Adipocyte (in vitro differentiated cells): ENCODE results near the gene NEDD8.
A peak's percentile ranks its signal among the peaks of the same experiment; 100 is the strongest.
"Not testable (repeated sequence)": the region's sequence is repeated elsewhere in the genome, so short reads cannot be mapped to it uniquely, and the experiment has no call there.

Experiments
- DNase-seq: peaks from one replicate; pipeline ENCODE4 v3.0.0-alpha.2; 2015; ENCODE audit warnings: low read depth
- H3K27me3 ChIP-seq: replicated peaks from 2 replicates; pipeline ENCODE4 v1.7.0; 2013; ENCODE audit warnings: mild to moderate bottlenecking, low read length, moderate library complexity; ENCODE audit not compliant: control insufficient read depth, insufficient read depth
- H3K36me3 ChIP-seq: 2 replicates; pipeline ENCODE4 v1.7.0; 2013; ENCODE audit warnings: low read length, mild to moderate bottlenecking, moderate library complexity; ENCODE audit not compliant: control insufficient read depth, insufficient read depth, severe bottlenecking
- H3K4me1 ChIP-seq: 2 replicates; pipeline ENCODE4 v1.7.0; 2013; ENCODE audit warnings: mild to moderate bottlenecking, low read length, moderate library complexity; ENCODE audit not compliant: control insufficient read depth, insufficient read depth
- H3K4me3 ChIP-seq: 2 replicates; pipeline ENCODE4 v1.7.0; 2013; ENCODE audit warnings: mild to moderate bottlenecking, low read length, moderate library complexity
- H3K9ac ChIP-seq: 2 replicates; pipeline ENCODE4 v1.7.0; 2013; ENCODE audit warnings: mild to moderate bottlenecking, low read length, moderate library complexity
- H3K9me3 ChIP-seq: 2 replicates; pipeline ENCODE4 v1.7.0; 2013; ENCODE audit warnings: mild to moderate bottlenecking, low read length, moderate library complexity; ENCODE audit not compliant: control insufficient read depth

Gene NEDD8

DNA sequence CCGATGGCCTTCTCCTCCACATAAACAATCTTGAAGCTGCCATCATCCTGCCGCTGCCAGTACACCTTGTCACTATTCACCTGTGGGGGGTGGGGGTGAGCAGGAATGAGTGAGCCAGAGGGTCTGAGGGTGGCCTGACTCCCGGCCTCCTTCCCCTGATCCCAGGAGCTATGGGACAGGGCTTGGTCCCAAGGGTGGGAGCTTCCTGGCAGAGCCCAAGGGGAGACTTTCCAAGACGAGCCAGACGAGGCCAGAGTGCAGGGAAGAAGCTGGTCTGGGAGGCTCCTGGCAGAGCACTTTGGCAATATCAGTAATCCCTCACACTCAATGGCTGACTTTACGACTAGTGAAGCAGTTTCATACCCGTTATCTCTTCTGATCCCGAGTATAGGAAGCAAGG is 23.3 kb upstream of the NEDD8 start:
- H3K36me3 ChIP-seq: no peaks in the 10 kb centered on the region
- H3K4me3 ChIP-seq: no peak overlapping the region
- no peak for DNase-seq
- no peaks in the 10 kb centered on the region for H3K9me3 ChIP-seq
- no peaks in the 10 kb centered on the region for H3K27me3 ChIP-seq
- H3K4me1 ChIP-seq: peaks cover 16% of the 10 kb centered on the region
- H3K9ac ChIP-seq: no peak overlapping the region

DNA sequence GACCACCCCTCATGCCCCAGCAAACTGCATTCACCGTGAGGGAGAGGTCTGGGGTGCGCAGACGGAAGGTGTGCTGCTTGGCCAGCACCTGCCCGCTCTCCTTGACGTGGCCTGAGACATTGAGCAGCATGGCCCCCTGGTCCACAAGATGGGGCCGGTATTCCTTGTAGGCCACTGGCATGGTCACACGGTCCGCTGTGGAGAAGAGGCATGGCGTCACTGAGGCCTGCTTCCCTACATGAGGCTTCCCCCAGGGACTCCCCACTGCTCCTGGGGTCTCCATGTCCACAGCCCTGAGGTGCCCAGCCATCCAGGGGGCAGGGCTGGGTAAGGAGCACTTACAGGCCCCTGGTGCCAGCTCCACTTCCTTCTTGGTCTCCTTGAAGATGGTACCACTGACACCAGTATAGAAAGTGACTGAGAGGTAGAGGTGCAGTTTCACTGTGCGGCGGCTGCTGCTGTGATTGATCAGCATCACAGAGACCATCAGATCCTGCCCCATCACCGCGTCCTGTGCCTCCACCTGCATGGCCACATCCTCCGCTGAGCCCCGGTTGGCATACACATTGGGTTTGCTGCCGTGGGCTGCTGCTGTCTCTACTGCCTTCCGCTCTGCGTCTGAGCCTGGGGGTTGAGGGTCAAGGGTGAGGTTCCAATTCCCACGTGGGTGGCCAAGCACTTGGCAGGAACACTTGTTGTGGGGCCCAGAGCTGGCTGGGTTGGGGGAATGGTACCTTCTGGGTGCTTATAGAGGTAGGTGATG is 22.6 kb upstream of the NEDD8 start:
- H3K4me3 ChIP-seq: no peak overlapping the region
- H3K9ac ChIP-seq: no peak overlapping the region
- H3K36me3 ChIP-seq: no peaks in the 10 kb centered on the region
- no peaks in the 10 kb centered on the region for H3K27me3 ChIP-seq
- H3K4me1 ChIP-seq: peaks cover 16% of the 10 kb centered on the region
- DNase-seq: no peak
- no peaks in the 10 kb centered on the region for H3K9me3 ChIP-seq

DNA sequence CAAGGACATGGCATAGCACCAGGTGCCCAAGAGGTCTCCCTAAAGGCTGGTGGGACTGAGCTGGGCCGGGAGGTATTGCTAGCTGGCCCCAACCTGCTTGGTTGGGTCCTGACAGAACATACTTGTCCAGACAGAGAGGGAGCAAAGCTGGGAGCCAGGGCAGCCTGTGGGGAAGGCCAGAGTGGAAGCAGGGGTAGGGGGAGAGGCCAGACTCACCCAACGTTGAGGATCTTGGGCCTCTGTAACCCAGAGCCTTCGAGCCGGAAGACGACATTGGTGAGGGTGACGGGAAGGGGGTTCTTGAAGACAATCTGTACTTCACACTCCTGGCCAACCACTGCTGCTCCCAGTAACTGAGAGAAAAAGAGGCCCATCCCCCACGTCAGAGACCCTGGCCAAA is 21.8 kb upstream of the NEDD8 start:
- H3K4me1 ChIP-seq: peaks cover 9% of the 10 kb centered on the region
- H3K9me3 ChIP-seq: no peaks in the 10 kb centered on the region
- no peaks in the 10 kb centered on the region for H3K27me3 ChIP-seq
- no peak for DNase-seq
- H3K36me3 ChIP-seq: no peaks in the 10 kb centered on the region
- no peak overlapping the region for H3K9ac ChIP-seq
- no peak overlapping the region for H3K4me3 ChIP-seq

DNA sequence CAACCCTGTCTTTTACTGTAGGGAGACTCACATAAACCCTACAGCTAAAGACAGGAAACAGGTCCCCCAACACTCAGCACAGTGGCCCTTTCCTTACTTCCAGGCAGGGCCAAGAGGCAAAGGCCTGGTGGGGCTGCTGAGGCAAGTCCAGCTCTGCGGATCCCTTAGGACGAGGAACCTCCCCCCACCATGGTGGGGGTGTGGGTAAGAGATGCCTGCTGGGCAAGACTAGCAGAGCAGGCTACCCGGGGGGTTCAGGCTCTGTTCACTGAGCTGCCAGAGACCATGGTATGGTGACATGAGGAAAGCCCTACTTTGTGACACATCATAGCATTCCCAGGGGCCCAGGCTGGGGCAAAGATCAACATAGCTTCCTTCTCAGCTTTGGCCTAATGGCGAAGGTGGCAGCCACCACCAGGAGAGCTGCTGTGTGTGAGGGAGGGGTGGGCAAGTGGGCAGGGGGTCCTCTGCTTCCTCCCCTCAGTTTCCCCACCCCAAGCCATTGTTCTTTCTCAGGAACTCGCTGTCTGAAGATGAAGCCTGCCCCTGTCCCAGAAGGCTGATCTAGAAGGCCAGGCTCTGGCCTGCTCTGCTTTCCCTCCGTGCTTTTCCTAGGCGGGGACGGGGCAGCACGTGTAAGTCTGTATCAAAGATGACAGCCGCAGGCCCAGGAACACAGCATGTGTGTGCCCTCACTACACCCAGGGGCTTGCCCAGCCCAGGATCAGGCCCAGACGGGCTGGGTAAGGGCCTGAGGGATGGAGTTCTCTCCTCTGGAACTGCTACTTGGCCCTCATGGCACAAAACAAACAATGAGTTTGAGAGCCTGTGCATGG is 20.3 kb upstream of the NEDD8 start:
- H3K9me3 ChIP-seq: no peaks in the 10 kb centered on the region
- peaks cover 7% of the 10 kb centered on the region for H3K4me1 ChIP-seq
- H3K36me3 ChIP-seq: no peaks in the 10 kb centered on the region
- no peak overlapping the region for H3K4me3 ChIP-seq
- no peaks in the 10 kb centered on the region for H3K27me3 ChIP-seq
- no peak for DNase-seq
- no peak overlapping the region for H3K9ac ChIP-seq

DNA sequence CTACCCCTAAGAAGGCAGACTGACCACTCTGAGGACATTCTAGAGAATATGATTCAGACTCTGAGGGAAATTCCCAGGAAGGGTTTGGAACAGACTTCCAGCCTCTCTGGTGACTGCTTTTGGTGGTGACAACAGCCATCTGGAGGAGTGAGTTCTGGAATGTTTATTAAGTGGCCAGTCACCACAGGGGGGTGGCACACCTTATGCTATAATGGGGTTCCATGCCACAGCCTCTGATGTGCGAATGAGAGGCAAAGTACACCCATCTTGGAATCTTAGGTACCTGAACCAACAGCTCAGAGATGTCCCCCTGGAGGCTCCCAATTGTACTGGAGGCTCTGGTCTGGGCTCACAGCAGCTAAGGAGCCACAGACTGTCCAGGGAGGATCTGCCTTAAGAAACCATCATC is 19.7 kb upstream of the NEDD8 start:
- peaks cover 9% of the 10 kb centered on the region for H3K4me1 ChIP-seq
- H3K36me3 ChIP-seq: no peaks in the 10 kb centered on the region
- no peaks in the 10 kb centered on the region for H3K9me3 ChIP-seq
- DNase-seq: peak; percentile 45
- no peak overlapping the region for H3K4me3 ChIP-seq
- H3K9ac ChIP-seq: no peak overlapping the region
- H3K27me3 ChIP-seq: no peaks in the 10 kb centered on the region

DNA sequence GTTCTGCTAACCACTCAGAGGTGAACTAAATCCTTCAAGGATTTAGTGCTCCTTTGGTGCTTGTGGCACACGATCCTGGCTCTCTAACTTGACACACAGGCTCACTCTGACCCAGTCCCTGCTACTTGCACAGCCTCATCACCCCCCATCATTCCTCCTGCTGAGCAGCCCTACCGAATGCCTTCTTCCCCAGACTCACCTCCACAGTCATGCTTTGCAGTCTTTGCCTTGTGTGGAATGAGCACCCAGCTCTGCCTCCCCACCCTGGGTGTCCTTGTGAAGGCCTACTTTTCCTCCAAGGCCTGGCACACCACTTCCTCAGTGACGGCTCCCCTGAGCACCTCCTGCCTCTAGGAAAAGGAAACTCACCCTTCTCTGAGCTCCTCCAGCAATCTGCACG is 18.2 kb upstream of the NEDD8 start:
- Histone ChIP-seq H3K4me3 (no peak overlapping the region), H3K36me3 (no peaks in the 10 kb centered on the region), H3K9me3 (no peaks in the 10 kb centered on the region), H3K4me1 (peaks cover 13% of the 10 kb centered on the region), H3K27me3 (no peaks in the 10 kb centered on the region), H3K9ac (no peak overlapping the region)
- no peak for DNase-seq

DNA sequence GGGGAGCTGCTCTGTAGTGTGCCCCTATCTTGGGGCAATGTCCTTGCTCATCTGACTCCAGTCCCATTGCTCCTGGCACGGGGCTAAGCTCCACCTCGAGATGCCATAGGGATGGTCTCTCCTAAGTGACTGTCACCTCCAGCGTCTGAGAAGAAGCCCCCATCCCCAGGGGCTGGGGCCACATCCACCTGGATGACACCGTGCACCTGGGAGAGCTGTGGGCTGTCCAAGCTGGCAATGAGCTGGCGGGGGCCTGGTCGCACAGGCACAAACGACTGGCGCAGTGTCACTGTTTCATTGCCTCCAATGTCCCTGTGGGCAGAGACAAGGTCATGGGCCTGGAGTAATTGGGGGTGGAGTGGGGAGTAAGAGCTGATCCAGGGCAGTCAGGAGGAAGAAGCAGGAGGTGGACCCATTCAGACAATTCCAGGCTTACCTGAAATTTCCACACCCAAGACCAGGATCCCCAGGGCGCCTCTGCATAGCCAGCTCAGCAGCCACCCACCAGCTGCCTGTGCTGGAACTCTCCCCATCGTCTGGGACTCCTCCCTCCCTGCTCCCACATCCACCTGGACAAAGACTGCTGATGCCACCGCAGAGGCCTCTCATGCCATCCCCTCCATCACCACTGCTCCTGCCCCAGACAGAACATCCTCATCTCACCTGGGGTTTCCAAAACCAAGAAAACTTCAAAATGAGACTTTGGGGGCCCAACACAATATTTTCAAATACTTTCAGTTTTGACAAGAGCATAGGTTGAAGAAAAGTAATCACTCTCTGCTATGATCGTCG is 17.3 kb upstream of the NEDD8 start:
- no peak overlapping the region for H3K9ac ChIP-seq
- no peaks in the 10 kb centered on the region for H3K9me3 ChIP-seq
- peaks cover 13% of the 10 kb centered on the region for H3K4me1 ChIP-seq
- H3K36me3 ChIP-seq: no peaks in the 10 kb centered on the region
- H3K4me3 ChIP-seq: no peak overlapping the region
- no peaks in the 10 kb centered on the region for H3K27me3 ChIP-seq
- no peak for DNase-seq

DNA sequence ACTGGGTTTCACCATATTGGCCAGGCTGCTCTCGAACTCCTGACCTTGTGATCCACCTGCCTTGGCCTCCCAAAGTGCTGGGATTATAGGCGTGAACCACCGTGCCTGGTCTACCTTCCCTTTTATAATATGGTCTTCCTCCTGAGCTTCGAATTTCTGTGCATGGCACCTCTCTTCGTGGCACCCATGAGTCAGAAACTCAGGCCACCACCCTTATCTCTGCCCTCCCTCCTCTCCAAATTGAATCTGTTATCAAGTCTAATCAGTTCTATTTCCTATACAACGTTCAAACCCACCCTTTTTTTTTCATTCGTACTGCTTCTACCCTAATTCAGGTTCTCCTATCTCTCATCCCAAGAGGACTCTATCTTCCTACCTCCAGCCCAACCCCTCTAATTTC is 15.3 kb upstream of the NEDD8 start:
- Histone ChIP-seq H3K4me1 (peaks cover 20% of the 10 kb centered on the region), H3K9ac (no peak overlapping the region), H3K9me3 (no peaks in the 10 kb centered on the region), H3K4me3 (no peak overlapping the region), H3K27me3 (no peaks in the 10 kb centered on the region), H3K36me3 (no peaks in the 10 kb centered on the region)
- DNase-seq: no peak

DNA sequence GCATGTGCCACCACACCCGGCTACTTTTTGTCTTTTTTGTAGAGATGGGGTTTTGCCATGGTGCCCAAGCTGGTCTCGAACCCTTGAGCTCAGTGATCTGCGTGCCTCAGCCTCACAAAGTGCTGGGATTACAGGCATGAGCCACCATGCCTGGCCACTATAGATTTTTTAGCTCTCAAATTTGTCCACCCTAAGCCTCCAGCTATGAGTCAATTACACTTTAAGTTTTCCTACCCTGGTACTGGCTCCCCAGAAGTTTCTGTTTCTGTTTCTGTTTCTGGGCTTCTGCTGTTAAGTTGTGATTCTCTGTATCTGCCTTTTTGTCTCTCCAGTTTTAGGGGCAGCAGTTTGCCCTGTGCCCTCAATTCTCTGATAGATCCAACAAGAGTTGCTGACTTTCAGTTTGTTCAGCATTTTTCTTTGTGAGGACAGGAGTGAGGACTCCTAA is 14.6 kb upstream of the NEDD8 start:
- Histone ChIP-seq H3K4me3 (peak overlapping the region; percentile 5), H3K4me1 (peaks cover 18% of the 10 kb centered on the region), H3K27me3 (no peaks in the 10 kb centered on the region), H3K9me3 (no peaks in the 10 kb centered on the region), H3K9ac (peak overlapping the region; percentile 55), H3K36me3 (no peaks in the 10 kb centered on the region)
- peak; percentile 21 for DNase-seq

DNA sequence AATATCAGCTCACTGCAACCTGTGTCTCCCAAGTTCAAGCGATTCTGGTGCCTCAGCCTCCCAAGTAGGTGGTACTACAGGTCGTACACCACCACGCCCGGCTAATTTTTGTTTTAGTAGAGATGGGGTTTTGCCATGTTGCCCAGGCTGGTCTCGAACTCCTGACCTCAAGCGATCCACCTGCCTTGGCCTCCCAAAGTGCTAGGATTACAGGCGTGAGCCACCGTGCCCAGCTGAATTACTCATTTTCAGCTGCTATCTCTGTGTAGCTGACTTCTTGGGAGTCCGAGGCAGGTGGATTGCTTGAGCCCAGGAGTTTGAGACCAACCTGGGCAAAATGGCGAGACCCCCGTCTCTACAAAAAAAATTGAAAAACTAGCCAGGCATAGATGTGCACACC is 13.2 kb upstream of the NEDD8 start:
- not testable (repeated sequence) for H3K36me3 ChIP-seq, H3K27me3 ChIP-seq, H3K4me3 ChIP-seq, DNase-seq, H3K9ac ChIP-seq, H3K9me3 ChIP-seq
- peaks cover 29% of the 10 kb centered on the region for H3K4me1 ChIP-seq

DNA sequence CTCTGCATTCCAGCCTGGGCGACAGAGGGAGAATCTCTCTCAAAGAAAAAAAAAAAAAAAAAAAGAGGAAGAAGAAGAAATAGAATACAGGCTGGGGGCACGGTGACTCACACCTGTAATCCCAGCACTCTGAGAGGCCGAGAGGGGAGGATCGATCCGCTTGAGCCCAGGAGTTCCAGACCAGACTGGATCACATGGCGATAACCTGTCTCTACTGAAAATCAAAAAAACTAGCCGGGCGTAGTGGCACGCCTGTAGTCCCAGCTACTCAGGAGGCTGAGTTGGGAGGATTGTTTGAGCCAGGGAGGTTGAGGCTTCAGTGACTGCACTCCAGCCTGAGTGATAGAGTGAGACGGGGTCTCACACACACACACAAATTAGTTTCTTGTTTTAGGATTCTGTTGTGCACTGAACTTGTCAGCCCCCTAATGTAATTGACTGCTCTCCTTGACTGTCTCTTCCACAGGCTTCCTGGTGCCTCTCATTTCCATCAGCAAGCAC is 11.2 kb upstream of the NEDD8 start:
- DNase-seq: no peak
- Histone ChIP-seq H3K4me1 (peaks cover 48% of the 10 kb centered on the region), H3K4me3 (peak overlapping the region; percentile 93), H3K27me3 (no peaks in the 10 kb centered on the region), H3K9ac (peak overlapping the region; percentile 97), H3K9me3 (no peaks in the 10 kb centered on the region), H3K36me3 (peaks cover 26% of the 10 kb centered on the region)
